ENCODE measurements around the gene SCGB1C1.
"Not testable (repeated sequence)": the region's sequence is repeated elsewhere in the genome, so short reads cannot be mapped to it uniquely, and the experiment has no call there.

Gene SCGB1C1

GRCh38 chr11:218815-219593, 26.1 kb downstream of the SCGB1C1 start:
- DNase-seq, result no peak

DNA sequence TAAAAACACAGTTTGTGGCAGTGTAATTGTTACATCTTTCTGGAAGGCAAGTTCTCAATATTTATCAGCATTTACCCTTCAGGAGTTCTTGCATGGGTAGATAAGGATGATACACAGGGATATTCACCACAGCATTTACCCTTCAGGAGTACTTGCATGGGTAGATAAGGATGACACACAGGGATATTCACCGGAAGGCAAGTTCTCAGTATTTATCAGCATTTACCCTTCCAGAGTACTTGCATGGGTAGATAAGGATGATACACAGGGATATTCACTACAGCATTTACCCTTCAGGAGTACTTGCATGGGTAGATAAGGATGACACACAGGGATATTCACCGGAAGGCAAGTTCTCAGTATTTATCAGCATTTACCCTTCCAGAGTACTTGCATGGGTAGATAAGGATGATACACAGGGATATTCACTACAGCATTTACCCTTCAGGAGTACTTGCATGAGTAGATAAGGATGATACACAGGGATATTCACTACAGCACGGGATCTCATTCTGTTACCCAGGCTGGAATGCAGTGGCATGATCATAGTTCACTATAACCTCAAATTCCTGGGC, 27.9 kb downstream of the SCGB1C1 start:
- DNase-seq, result not testable (repeated sequence)

GRCh38 chr11:221539-221938, 28.7 kb downstream of the SCGB1C1 start:
- DNase-seq, result no peak

- DNase-seq, result no peak
Observed at GRCh38 chr11:221998-222789, 29.3 kb downstream of the SCGB1C1 start.

DNA sequence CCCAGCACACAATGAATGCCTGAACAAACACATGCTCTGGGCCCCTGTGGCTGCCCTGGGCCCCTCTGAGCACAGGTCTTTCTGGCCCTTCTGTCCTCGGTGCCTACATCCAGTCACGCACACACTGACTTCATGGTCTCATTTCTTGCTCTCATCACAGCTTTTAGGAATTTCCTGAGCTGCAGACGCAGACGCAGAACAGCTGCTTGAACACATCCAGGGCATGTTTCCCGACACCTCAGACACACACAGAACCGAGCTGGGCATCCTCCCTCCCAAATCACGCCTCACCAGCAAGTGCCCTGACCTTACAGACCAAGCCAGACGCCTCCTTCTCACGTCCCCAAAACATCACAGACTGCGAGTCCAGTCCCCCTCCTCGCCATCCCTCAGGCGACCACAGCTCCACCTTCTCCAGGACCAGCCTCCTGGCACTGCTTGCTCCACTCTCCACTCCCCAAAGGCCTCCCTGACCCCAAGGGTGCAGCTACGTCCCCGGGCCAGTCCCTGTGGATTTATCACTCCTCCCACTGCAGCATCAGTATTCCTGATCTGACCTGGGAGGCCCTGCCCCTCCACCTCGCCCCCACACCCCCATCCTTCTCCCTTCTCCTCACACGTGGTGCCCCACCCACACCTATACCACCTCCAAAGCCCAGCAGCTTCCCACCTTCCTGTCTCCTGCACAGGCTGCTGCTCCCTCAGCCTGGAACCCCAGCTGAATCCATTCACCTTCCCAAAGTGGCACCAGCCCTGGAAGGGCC, 30.3 kb downstream of the SCGB1C1 start:
- no peak for DNase-seq

- DNase-seq, result no peak
Observed at GRCh38 chr11:223884-224283, 31.0 kb downstream of the SCGB1C1 start.

DNA sequence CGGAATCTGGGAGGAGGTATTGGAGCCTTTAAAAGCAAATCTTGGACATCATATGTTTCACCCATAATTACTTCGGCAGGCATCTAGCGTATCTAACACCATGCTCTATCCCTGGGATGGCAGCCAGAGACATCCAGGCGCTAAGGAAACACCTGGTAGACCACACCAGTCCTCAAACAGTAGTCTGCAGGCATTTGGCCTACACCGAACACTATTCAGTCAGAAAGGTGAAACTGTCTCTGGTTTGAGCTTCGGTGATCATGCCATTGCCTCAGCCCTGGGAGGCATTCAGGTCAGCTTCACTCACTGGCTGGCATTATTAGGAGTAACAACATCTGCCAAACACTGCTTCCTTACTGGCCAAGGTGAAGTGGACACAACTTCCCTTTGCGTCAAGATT, 31.5 kb downstream of the SCGB1C1 start:
- no peak for DNase-seq

GRCh38 chr11:225734-226453, 33.0 kb downstream of the SCGB1C1 start:
- DNase-seq, result no peak

GRCh38 chr11:227824-228379, 35.0 kb downstream of the SCGB1C1 start:
- DNase-seq, result no peak

DNA sequence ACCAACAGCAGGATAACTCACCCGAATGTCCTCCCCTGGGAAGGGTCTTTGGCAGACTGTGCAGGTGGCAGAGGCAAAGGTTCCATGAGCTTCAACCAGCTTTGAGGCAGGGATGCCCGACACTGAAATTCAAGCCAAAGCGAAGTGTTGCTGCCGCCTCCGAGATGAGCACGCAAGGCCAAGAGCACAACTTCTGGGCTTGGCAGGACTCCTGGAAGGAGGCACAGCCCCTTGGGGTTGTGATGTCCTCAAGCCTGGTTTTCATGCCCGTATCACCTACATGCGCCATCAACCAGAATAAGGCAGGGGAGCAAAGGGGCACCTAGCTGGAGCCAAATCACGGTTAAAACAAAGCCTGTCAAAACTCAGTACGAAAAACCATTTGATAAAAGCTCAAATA, 37.6 kb downstream of the SCGB1C1 start:
- DNase-seq, result no peak

- no peak for DNase-seq
Observed at GRCh38 chr11:232783-233565, 40.1 kb downstream of the SCGB1C1 start.

GRCh38 chr11:235180-235579, 42.3 kb downstream of the SCGB1C1 start:
- no peak for DNase-seq

GRCh38 chr11:235609-235996, 42.7 kb downstream of the SCGB1C1 start:
- no peak for DNase-seq

- DNase-seq, result peak; percentile 76
Observed at GRCh38 chr11:235997-236773, 43.3 kb downstream of the SCGB1C1 start, which contains the start of gene SIRT3. Gene SIRT3 (minus strand): TSS chr11:236342. CDS start chr11:236328, 14 bp downstream.

DNA sequence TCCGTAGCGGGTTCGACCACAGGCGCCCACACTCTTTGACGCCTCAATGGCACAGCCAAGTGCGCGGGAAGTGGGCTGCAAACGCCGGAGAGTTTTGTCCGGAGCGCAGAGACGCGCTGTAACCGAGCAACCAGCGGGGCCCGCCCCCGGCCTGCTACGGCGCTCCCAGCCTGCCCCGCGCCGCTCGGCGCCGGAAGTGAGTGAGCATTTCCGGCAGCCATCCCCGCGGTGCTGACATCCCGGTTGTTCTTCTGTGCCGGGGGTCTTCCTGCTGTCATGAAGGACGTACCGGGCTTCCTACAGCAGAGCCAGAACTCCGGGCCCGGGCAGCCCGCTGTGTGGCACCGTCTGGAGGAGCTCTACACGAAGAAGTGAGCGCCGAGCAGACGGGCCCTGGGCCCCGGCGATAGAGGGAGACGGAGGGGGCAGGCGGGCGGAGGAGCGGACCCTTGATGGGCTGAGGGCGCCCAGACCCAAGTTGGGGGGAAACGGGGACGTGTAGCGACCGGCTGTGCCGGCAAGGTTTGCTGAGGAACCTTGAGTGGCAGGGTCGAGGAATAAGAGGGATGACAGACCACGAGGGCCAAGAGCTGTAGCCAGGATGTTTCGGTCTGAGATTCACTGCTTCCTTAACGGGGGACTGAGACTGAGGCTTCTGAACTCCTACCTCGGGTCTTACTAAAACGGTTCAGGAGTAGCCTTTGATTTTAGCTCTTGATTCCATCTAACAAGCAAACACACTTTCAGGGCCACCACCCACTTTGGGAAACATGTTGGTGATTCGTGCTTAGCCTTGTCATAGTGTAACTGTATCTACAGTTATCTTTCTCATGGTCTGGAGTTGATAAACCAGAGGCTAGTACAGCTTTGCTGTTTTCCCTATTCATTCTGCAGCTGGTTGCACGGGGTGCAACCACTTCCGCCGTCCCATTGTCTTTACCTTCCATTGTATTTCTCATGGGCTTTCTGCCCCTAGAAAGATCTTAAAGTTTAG, 44.2 kb downstream of the SCGB1C1 start, which contains the start of gene PSMD13:
TSS of gene PSMD13 (plus strand) at position 203 of the 994 bp plus-strand sequence. CDS start at position 277, 74 bp downstream.
- DNase-seq, result peak; percentile 94

DNA sequence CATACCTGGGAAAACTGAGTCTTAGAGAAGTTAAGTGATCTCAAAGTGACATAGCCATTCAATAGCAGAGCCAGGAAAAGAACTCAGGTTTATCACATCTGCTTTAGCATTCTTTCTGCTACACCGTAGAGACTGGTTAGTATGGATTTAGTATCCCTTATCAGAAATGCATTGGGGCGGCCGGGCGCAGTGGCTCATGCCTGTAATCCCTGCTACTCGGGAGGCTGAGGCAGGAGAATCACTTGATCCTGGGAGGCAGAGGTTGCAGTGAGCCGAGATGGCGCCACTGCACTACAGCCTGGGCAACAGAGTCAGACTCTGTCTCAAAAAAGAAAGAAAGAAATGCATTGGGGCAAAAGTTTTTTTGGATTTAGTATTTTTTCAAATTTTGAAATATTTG, 45.5 kb downstream of the SCGB1C1 start:
- not testable (repeated sequence) for DNase-seq

GRCh38 chr11:240315-240714, 47.4 kb downstream of the SCGB1C1 start:
- DNase-seq, result no peak

DNA sequence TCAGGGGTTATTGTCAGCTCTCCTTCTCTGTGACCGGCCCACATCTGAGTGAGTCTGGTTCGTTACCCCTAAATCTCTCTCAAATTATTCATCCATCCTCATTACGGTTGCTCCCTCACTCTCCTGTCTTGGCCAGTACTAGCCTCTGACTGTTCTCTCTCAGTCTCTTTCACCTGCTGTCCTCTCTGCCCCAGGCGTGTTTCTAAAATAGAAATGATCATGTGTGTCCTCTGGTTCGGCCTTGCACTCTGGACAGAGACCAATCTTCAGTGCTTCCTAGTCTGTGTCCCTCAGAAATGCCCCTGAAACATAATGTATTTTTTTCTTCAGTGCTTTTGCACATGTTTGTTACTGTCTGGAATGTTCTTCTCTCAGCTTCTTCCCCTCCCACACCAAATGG, 48.8 kb downstream of the SCGB1C1 start:
- no peak for DNase-seq

Measured in suppressor macrophage treated with lipopolysaccharide for 4 hours (primary cell).